Keratinocyte (primary cell): Measurements from ENCODE around the gene POLDIP3. TPM values are rescaled to one million over a fixed set of nuclear protein-coding genes. Genes with fewer than 3 reads are reported as not detected.
"Not testable (repeated sequence)": the region's sequence is repeated elsewhere in the genome, so short reads cannot be mapped to it uniquely, and the experiment has no call there.

Source experiments
- DNase-seq: peaks from one replicate; pipeline ENCODE4 v3.0.0-alpha.2; 2011; ENCODE audit warnings: low read depth, missing footprints, low spot score
- FAIRE-seq: peaks from 2 replicates; lab custom pipeline; 2011; peaks lifted over from hg19 to GRCh38; lab: Jason Lieb, UNC
- H2AFZ ChIP-seq: 2 replicates; pipeline ENCODE4 v1.6.0; 2012; ENCODE audit warnings: low read length, control low read depth, inconsistent platforms; ENCODE audit not compliant: control insufficient read depth
- H3K27ac ChIP-seq: 2 replicates; pipeline ENCODE4 v1.5.1; 2011; ENCODE audit warnings: low read length; ENCODE audit not compliant: control insufficient read depth, insufficient read depth
- H3K27me3 ChIP-seq: 3 replicates; pipeline ENCODE4 v1.6.0; 2011; ENCODE audit warnings: low read length; ENCODE audit not compliant: control insufficient read depth, insufficient read depth; ENCODE audit errors: extremely low read depth
- H3K36me3 ChIP-seq, 2 experiments: 2 replicates in 1 of 2; 3 replicates in 1 of 2; pipeline ENCODE4 v1.5.1; 2011; ENCODE audit warnings: low read length in 2 of 2, mild to moderate bottlenecking in 1 of 2; ENCODE audit not compliant: control insufficient read depth in 2 of 2, insufficient read depth in 2 of 2; ENCODE audit errors: extremely low read depth in 1 of 2
- H3K4me1 ChIP-seq: 3 replicates; pipeline ENCODE4 v1.5.1; 2011; ENCODE audit warnings: low read length; ENCODE audit not compliant: control insufficient read depth, insufficient read depth; ENCODE audit errors: extremely low read depth
- H3K4me2 ChIP-seq: 3 replicates; pipeline ENCODE4 v1.6.0; 2011; ENCODE audit warnings: low read depth, low read length; ENCODE audit not compliant: control insufficient read depth, insufficient read depth; ENCODE audit errors: extremely low read depth
- H3K4me3 ChIP-seq, 3 experiments: fragments of 200-600 bp in 1 of 3; sonication (generic) in 1 of 3; 2 replicates in 2 of 3; 3 replicates in 1 of 3; pipeline ENCODE4 v1.5.1; 2011 to 2016; ENCODE audit warnings: low read length in 3 of 3, mild to moderate bottlenecking in 3 of 3, control low read depth in 2 of 3, inconsistent platforms in 1 of 3, low read depth in 1 of 3, mixed read lengths in 1 of 3, mixed run types in 1 of 3, moderate library complexity in 1 of 3; ENCODE audit not compliant: control insufficient read depth in 2 of 3, insufficient read depth in 2 of 3; ENCODE audit errors: extremely low read depth in 1 of 3
- H3K79me2 ChIP-seq: 2 replicates; pipeline ENCODE4 v1.6.0; 2012; ENCODE audit warnings: low read length; ENCODE audit not compliant: control insufficient read depth, insufficient read depth
- H3K9ac ChIP-seq: 3 replicates; pipeline ENCODE4 v1.6.0; 2011; ENCODE audit warnings: low read length; ENCODE audit not compliant: control insufficient read depth, insufficient read depth; ENCODE audit errors: extremely low read depth
- H3K9me1 ChIP-seq: 3 replicates; pipeline ENCODE4 v1.6.0; 2011; ENCODE audit warnings: low read length; ENCODE audit not compliant: control insufficient read depth, insufficient read depth; ENCODE audit errors: extremely low read depth
- H3K9me3 ChIP-seq: 2 replicates; pipeline ENCODE4 v1.5.1; 2012; ENCODE audit warnings: low read depth, low read length; ENCODE audit not compliant: control insufficient read depth
- H4K20me1 ChIP-seq: 3 replicates; pipeline ENCODE4 v1.6.0; 2011; ENCODE audit warnings: low read length; ENCODE audit not compliant: control insufficient read depth, insufficient read depth; ENCODE audit errors: extremely low read depth
- EZH2 ChIP-seq: IDR thresholded peaks from one replicate; pipeline ENCODE4 v1.6.1; 2012; ENCODE audit warnings: inconsistent platforms, mild to moderate bottlenecking, low read length, moderate library complexity
- dilution Hi-C: fragments of 300-500 bp; cut with MboI; formaldehyde crosslinking; loops from one replicate; pipeline ENCODE4 v1.7.0; 2020; ENCODE audit warnings: low sequenced_read_pairs; ENCODE audit not compliant: extremely low pct_ligation_motif_present
- polyA plus RNA-seq, 5 experiments: library from polyadenylated mRNA; depleted of rRNA in 3 of 5; stranded (reverse) in 3 of 5; stranded (forward) in 1 of 5; unstranded in 1 of 5; fragments of >200 nt; gene quantifications; 1 replicate in 1 of 5; 2 replicates in 3 of 5; 3 replicates in 1 of 5; pipeline versions ENCODE4 v1.2.1 to v1.2.3, GENCODE V29; 2011 to 2012; ENCODE audit warnings: missing spikeins in 2 of 5, low read depth in 1 of 5, low replicate concordance in 1 of 5
- TF ChIP-seq, protein P1 (sequence below), 3 experiments: IDR thresholded peaks in 1 of 3; conservative IDR thresholded peaks in 1 of 3; optimal IDR thresholded peaks in 1 of 3; 2 replicates in 2 of 3; 3 replicates in 1 of 3; pipeline versions ENCODE3 to v1.5.1; 2011; ENCODE audit warnings: low read length in 3 of 3, mild to moderate bottlenecking in 3 of 3, moderate library complexity in 2 of 3, control low read depth in 1 of 3, inconsistent platforms in 1 of 3; ENCODE audit not compliant: insufficient read depth in 2 of 3; ENCODE audit errors: extremely low read depth in 1 of 3

Gene POLDIP3
- polyA plus RNA-seq, 1 donor (not counting 4 experiments of a cell fraction or from before 2014, with no cell fraction given): 41.9 TPM

- DNase-seq (no peak), FAIRE-seq (no peak)
- dilution Hi-C loops: no loop called here
- H3K4me1 ChIP-seq: peaks cover 4% of the 10 kb centered on the region
- H2AFZ ChIP-seq: no peak overlapping the region
- H3K27me3 ChIP-seq: no peaks in the 10 kb centered on the region
- TF ChIP-seq, protein P1, sequence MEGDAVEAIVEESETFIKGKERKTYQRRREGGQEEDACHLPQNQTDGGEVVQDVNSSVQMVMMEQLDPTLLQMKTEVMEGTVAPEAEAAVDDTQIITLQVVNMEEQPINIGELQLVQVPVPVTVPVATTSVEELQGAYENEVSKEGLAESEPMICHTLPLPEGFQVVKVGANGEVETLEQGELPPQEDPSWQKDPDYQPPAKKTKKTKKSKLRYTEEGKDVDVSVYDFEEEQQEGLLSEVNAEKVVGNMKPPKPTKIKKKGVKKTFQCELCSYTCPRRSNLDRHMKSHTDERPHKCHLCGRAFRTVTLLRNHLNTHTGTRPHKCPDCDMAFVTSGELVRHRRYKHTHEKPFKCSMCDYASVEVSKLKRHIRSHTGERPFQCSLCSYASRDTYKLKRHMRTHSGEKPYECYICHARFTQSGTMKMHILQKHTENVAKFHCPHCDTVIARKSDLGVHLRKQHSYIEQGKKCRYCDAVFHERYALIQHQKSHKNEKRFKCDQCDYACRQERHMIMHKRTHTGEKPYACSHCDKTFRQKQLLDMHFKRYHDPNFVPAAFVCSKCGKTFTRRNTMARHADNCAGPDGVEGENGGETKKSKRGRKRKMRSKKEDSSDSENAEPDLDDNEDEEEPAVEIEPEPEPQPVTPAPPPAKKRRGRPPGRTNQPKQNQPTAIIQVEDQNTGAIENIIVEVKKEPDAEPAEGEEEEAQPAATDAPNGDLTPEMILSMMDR (optimal IDR thresholded peaks at IDR 0.05 in 1 of 3, IDR thresholded peaks at IDR 0.05 in 1 of 3, conservative IDR thresholded peaks at IDR 0.05 in 1 of 3; ENCODE audit: extremely low read depth in 1 of 3, insufficient read depth in 2 of 3, low read length in 3 of 3): no peak
- no peak for TF ChIP-seq EZH2
- H3K9ac ChIP-seq: no peak overlapping the region
- no peaks in the 10 kb centered on the region for H4K20me1 ChIP-seq
- H3K4me3 ChIP-seq: no peak overlapping the region
- H3K9me1 ChIP-seq: no peaks in the 10 kb centered on the region
- no peak overlapping the region for H3K27ac ChIP-seq
- no peaks in the 10 kb centered on the region for H3K36me3 ChIP-seq
- no peaks in the 10 kb centered on the region for H3K9me3 ChIP-seq
- no peaks in the 10 kb centered on the region for H3K79me2 ChIP-seq
- no peak overlapping the region for H3K4me2 ChIP-seq
These were observed 54.3 kb downstream of the POLDIP3 start for GRCh38 chr22:42560381-42560780.

GRCh38 chr22:42553475-42554361 is 61.0 kb downstream of the POLDIP3 start, which contains the start of gene SERHL2:
SERHL2 (plus strand) TSS chr22:42553956; CDS start chr22:42554021, 65 bp downstream.
- DNase-seq (peak; percentile 19), FAIRE-seq (no peak)
- Histone ChIP-seq H3K9ac (peak within 1 kb of the TSS; percentile 22), H3K4me3 (peak within 1 kb of the TSS; percentile 37 to 59 (median 46)), H3K27ac (no peak within 1 kb of the TSS), H3K79me2 (no peaks in the 10 kb centered on the region), H3K27me3 (peaks cover 7% of the 10 kb centered on the region), H3K9me3 (no peaks in the 10 kb centered on the region), H3K4me2 (peak within 1 kb of the TSS; percentile 81), H3K4me1 (no peaks in the 10 kb centered on the region), H3K36me3 (no peaks in the 10 kb centered on the region), H3K9me1 (no peaks in the 10 kb centered on the region), H2AFZ (peak within 1 kb of the TSS; percentile 94), H4K20me1 (no peaks in the 10 kb centered on the region)
- peak; percentile 35 for TF ChIP-seq EZH2
- TF ChIP-seq, protein P1 (optimal IDR thresholded peaks at IDR 0.05 in 1 of 3, IDR thresholded peaks at IDR 0.05 in 1 of 3, conservative IDR thresholded peaks at IDR 0.05 in 1 of 3; ENCODE audit: extremely low read depth in 1 of 3, insufficient read depth in 2 of 3, low read length in 3 of 3): no peak
- dilution Hi-C loops: no loop called here

- H3K27me3 ChIP-seq, H3K9me3 ChIP-seq, H3K4me2 ChIP-seq, H2AFZ ChIP-seq, dilution Hi-C loops, FAIRE-seq, H3K27ac ChIP-seq, H3K9me1 ChIP-seq, DNase-seq, H3K36me3 ChIP-seq, H3K79me2 ChIP-seq, H3K9ac ChIP-seq, H3K4me3 ChIP-seq, H4K20me1 ChIP-seq, H3K4me1 ChIP-seq: not testable (repeated sequence)
These were observed 62.4 kb downstream of the POLDIP3 start for GRCh38 chr22:42552294-42552647.
